GM12875 (cell line): ENCODE results near the gene UBQLN4.
"Not testable (repeated sequence)": the region's sequence is repeated elsewhere in the genome, so short reads cannot be mapped to it uniquely, and the experiment has no call there.

Source experiments
- H3K4me3 ChIP-seq: one replicate; pipeline ENCODE4 v1.5.1; 2011; ENCODE audit warnings: low read depth, low read length, control low read depth
- CTCF ChIP-seq: IDR thresholded peaks from 2 replicates; pipeline ENCODE4 v1.5.1; 2011; ENCODE audit warnings: low read depth, mild to moderate bottlenecking, control low read depth, inconsistent platforms, low read length, moderate library complexity, borderline replicate concordance; ENCODE audit not compliant: insufficient read depth

UBQLN4 gene

GRCh38 chr1:156051011-156051725 is 2.4 kb downstream of the UBQLN4 start:
- no peak for TF ChIP-seq CTCF
- H3K4me3 ChIP-seq = no peak overlapping the region

- H3K4me3 ChIP-seq = no peak overlapping the region
- TF ChIP-seq CTCF = no peak
Observed at GRCh38 chr1:156050376-156050775, 3.2 kb downstream of the UBQLN4 start.

GRCh38 chr1:156048663-156049258 is 4.8 kb downstream of the UBQLN4 start:
- H3K4me3 ChIP-seq = no peak overlapping the region
- TF ChIP-seq CTCF = no peak

GRCh38 chr1:156045076-156045475 is 8.5 kb downstream of the UBQLN4 start:
- no peak overlapping the region for H3K4me3 ChIP-seq
- no peak for TF ChIP-seq CTCF

GRCh38 chr1:156042828-156043227 is 10.8 kb downstream of the UBQLN4 start:
- no peak overlapping the region for H3K4me3 ChIP-seq
- no peak for TF ChIP-seq CTCF

GRCh38 chr1:156034991-156035390 is 18.6 kb downstream of the UBQLN4 start:
- not testable (repeated sequence) for H3K4me3 ChIP-seq

- TF ChIP-seq CTCF = no peak
- no peak overlapping the region for H3K4me3 ChIP-seq
Observed at GRCh38 chr1:156033011-156033410, 20.6 kb downstream of the UBQLN4 start.
